LNCaP clone FGC (cell line): ENCODE results near the gene RMI2.
"Not testable (repeated sequence)": the region's sequence is repeated elsewhere in the genome, so short reads cannot be mapped to it uniquely, and the experiment has no call there.

Experiments
- DNase-seq: peaks from one replicate; pipeline ENCODE4 v3.0.0-alpha.2; 2011; ENCODE audit warnings: low read depth
- H3K4me3 ChIP-seq: 2 replicates; pipeline ENCODE4 v1.5.1; 2011; ENCODE audit warnings: mild to moderate bottlenecking, low read depth, low read length, control low read depth
- TF ChIP-seq, protein P1 (sequence below): IDR thresholded peaks from 2 replicates; pipeline ENCODE4 v1.5.1; 2012; ENCODE audit warnings: mild to moderate bottlenecking; ENCODE audit not compliant: control insufficient read depth, insufficient read depth; ENCODE audit errors: extremely low read depth

Gene RMI2

GRCh38 chr16:11370084-11370931 lies 25.0 kb downstream of the RMI2 start:
- H3K4me3 ChIP-seq, result no peak overlapping the region
- no peak for DNase-seq
- TF ChIP-seq, protein P1, sequence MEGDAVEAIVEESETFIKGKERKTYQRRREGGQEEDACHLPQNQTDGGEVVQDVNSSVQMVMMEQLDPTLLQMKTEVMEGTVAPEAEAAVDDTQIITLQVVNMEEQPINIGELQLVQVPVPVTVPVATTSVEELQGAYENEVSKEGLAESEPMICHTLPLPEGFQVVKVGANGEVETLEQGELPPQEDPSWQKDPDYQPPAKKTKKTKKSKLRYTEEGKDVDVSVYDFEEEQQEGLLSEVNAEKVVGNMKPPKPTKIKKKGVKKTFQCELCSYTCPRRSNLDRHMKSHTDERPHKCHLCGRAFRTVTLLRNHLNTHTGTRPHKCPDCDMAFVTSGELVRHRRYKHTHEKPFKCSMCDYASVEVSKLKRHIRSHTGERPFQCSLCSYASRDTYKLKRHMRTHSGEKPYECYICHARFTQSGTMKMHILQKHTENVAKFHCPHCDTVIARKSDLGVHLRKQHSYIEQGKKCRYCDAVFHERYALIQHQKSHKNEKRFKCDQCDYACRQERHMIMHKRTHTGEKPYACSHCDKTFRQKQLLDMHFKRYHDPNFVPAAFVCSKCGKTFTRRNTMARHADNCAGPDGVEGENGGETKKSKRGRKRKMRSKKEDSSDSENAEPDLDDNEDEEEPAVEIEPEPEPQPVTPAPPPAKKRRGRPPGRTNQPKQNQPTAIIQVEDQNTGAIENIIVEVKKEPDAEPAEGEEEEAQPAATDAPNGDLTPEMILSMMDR, result no peak

DNA sequence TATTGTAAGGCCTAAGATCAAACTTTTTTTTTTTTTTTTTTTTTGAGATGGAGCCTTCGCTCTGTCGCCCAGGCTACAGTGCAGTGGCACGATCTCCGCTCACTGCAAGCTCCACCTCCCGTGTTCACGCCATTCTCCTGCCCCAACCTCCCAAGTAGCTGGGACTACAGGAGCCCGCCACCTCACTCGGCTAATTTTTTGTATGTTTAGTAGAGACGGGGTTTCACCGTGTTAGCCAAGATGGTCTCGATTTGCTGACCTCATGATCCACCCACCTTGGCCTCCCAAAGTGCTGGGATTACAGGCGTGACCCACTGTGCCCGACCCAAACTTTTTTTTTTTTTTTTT lies 25.6 kb downstream of the RMI2 start:
- not testable (repeated sequence) for DNase-seq, H3K4me3 ChIP-seq

- H3K4me3 ChIP-seq, result no peak overlapping the region
- TF ChIP-seq, protein P1, result no peak
- DNase-seq, result no peak
Observed at GRCh38 chr16:11372073-11372828, 27.0 kb downstream of the RMI2 start.

DNA sequence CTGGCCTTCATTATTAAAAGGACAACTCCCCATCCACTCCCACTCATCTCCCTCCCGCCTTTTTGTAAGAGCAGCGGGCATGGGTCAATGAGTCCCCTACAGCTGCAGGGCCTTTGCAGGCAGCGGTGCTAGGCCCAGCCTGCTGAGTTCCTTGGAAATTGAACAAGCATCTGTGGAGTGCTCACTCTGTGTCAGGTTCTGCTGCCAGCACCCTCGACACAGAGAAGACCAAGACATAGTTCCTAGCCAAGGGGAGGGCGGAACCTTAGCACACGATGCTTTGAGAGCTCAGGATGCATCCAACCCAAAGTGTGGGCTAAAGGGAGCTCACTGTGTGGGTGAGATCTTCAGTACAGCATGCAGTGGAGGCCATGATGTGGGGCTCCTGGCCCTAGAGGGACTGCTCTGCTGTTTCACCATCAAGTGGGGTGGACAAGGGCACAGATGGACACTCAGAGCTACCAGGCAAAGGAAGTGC lies 27.6 kb downstream of the RMI2 start:
- TF ChIP-seq, protein P1, result no peak
- H3K4me3 ChIP-seq, result no peak overlapping the region
- DNase-seq, result no peak

GRCh38 chr16:11374255-11374654 lies 29.0 kb downstream of the RMI2 start:
- TF ChIP-seq, protein P1, result no peak

DNA sequence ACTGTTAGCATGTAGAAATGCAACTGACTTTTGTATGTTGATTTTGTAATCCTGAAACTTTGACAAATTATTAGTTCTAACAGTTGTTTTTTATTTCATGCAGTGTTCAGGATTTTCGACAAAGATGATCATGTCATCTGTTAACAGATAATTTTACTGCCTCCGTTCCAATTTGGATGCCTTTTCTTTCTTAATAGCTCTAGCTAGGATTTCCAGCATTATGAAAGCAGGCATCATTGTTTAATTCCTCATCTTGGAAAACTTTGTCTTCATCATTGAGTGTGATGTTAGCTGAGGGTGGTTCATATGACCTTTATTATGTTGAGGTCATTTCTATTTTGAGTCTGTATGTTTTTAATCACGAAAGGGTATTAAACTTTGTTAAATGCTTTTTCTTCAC lies 31.9 kb downstream of the RMI2 start:
- TF ChIP-seq, protein P1, result no peak
- no peak for DNase-seq
- H3K4me3 ChIP-seq, result no peak overlapping the region

More at GRCh38 chr16:11374255-11374654, 29.0 kb downstream of the RMI2 start:
- H3K4me3 ChIP-seq, result no peak overlapping the region
- no peak for DNase-seq

DNA sequence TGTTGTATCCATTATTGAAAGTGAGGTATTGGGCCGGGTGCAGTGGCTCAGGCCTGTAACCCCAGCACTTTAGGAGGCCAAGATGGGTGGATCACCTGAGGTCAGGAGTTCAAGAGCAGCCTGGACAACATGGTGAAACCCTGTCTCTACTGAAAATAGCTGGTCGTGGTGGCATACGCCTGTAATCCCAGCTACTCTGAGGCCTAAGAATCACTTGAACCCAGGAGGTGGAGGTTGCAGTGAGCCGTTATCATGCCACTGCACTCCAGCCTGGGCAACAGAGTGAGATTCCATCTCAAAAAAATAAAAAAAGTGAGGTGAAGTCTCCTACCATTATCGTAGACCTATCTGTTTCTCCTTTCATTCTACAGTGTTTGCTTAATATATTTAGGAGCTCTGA lies 33.7 kb downstream of the RMI2 start:
- not testable (repeated sequence) for DNase-seq, H3K4me3 ChIP-seq
